GM12872 (cell line): ENCODE results near the gene ETV5.

Experiments
- CTCF ChIP-seq: IDR thresholded peaks from 3 replicates; pipeline ENCODE4 v1.5.1; 2011; ENCODE audit warnings: low read depth, mild to moderate bottlenecking, low read length, moderate library complexity; ENCODE audit not compliant: insufficient read depth

The ETV5 gene

DNA sequence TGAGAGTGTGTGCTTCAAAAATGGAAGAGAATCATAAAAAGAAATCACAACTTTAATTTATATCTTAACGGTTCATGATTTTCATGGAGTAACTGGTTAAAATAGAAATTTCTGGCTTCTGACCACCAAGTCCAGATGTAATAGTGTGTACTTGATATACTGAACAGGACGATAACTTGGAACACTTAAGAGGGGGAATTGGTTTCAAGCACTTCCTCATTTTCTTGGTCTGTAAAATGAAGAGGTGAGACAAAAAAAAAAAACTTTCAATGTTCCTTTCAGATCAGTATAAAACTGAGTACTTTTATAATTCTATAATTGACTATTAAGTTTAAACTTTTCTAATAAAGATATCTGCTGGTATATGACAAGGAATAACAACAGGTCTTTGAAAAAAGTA is 107.0 kb downstream of the ETV5 start:
- TF ChIP-seq CTCF, result no peak

GRCh38 chr3:185999221-185999620 is 109.7 kb downstream of the ETV5 start:
- no peak for TF ChIP-seq CTCF

DNA sequence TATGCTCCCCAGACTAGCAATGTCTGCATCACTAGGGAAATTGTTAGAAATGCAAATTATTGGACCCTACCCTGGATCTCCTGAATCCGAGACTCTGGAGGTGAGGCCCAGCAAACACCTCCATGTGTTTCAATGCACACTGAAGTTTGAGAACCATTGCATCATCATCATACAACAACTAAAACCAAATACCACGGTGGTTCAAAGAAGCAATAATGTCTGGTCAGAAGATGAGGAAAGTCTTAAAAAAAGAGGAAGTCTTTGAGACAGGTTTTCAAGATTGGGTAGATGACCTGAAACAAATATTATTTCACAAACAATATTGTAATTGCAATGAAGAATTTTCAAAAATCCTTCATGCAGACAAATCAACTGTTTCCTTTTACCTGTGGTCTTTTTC is 110.8 kb downstream of the ETV5 start:
- TF ChIP-seq CTCF, result no peak

GRCh38 chr3:185997130-185997529 is 111.8 kb downstream of the ETV5 start:
- TF ChIP-seq CTCF, result no peak
